ENCODE results near the gene URGCP.
"Not testable (repeated sequence)": the region's sequence is repeated elsewhere in the genome, so short reads cannot be mapped to it uniquely, and the experiment has no call there.

Gene URGCP

DNA sequence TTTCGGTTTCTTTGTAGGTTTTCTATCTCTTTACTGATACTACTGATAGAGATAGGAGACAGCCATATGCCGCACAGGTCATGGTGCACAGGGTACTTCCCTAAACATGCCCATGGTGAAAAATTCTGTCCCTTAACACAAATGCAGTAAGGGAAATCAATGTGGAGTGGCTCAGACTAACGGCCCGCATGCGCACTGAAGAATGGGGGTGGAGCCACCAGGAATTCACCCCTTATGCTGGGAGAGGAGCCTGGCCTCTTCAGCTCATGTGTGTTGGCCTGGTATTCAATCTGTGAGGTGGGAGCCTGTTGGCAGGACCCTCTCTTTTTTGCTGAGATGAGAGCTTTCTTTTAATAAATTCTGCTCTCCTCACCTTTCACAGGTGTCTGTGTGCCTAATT lies 8.4 kb upstream of the URGCP start:
- DNase-seq (ENCODE audit: low spot score), result no peak

DNA sequence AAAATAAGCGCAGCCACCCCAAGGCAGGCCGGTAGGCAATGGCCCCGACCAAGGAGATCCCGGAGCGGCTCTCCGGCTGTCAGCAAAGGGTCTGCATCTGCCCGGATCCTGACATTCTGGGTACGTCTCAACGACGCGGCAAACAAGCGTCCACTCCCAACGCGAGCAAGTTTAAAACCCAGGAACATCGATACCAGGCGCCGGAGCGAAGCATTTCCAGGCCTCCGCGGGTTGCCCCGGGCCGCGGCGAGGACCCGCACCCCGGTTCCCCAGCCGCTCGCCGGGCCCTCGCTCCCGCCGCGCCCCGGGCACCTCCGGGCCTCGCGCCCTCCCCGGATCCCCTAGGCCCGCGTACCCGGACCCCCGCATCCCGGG lies 453 bp downstream of the URGCP start:
- no peak for DNase-seq (ENCODE audit: low spot score)

DNA sequence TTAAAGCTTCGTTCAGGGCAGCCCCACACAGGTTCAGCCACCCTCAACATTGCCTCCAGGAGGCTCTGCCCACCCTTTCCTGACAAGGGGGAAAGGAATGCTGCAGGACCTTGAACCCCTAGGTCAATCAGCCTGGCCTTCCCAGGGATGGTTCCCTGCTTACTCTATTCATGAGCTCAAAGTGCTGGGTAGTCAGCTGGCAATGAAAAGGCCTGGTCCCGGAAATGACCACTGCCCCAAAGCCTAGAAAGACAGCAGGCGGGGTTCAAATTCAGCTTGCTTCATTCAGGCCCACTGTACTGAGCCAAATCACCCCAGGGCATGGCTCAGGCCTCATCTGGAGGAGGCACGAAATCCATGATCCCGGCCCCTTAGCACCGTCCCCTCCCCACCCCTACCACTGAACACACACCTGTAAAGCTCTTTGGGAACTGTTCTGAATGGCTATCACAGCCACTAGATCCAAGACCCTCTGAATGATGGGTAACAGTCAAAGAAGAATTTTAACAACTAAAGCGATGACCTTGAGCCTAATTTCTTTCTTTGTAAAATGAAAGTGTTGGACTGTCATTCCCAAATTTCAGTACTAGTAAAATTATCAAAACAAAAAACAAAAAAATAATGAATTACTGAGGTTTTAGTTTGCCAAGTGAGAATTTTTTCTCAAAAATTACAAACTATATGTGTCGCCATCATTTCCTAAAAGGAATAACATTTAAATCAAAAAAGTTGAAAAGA lies 1.0 kb downstream of the URGCP start:
- DNase-seq (ENCODE audit: low spot score), result no peak

DNA sequence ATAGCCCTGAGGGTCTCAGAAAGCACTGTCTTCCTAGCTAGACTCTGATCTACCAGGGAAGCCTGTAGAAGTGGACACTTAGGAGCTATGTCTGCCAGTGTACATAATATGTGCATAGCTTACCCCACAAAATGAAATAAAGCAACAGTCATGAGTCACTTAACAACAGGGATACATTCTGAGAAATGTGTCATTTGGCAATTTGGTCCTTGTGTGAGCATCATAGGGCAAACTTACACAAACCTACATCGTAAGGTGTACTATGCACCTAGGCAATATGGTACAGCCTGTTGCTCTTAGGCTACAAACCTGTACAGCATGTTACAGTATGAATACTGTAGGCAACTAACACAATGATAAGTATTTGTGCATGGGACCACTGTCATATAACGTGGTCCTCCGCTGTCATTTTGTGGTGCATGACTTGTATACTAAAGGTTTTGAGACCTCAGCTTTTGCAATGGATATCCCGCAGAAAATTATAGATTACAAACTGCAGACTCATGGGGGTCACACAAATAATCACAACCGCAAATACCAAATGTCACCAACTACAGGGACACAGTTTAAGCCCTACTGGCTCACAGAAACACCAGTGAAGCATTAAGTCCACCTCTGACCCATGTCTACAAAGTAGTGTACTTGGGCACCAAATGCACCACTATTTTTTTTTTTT lies 1.7 kb downstream of the URGCP start:
- DNase-seq (ENCODE audit: low spot score), result no peak

DNA sequence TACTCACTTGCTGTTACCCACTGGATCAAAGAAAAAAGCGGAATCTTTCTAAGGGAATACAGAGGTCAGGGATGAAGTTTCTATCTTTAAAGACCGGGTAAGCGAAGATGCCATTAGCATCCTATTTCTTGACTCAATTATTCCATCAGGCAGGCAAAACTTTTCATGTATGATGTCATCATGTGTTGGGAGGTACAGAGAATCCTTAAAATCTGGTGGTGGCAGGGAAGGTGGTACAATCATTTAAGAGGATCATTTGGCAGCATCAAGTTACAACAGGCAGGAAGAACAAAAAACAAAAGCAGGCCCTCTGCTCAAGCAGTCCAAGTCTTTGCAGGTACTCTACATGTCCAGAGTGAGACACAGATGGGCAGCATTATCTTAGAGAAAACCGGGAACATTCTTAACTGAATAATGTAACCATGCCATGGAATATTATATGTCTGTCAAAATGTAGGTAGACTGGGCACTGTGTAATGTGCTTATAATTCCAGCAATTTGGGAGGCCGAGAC lies 3.8 kb downstream of the URGCP start:
- no peak for DNase-seq (ENCODE audit: low spot score)

DNA sequence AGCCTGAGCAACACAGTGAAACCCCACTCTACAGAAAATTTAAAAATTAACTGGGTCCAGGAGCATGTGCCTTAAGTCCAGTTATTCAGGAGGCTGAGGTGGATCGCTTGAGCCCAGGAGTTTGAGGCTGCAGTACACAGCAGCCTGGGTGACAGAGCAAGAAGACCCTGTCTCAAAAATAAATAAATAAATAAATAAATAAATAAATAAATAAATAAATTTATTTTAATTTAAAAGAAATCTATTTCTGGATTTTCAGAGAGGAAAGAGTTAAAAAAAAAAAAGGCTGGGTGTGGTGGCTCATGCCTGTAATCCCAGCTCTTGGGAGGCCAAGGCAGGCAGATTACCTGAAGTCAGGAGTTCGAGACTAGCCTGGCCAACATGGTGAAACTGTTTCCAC lies 7.8 kb downstream of the URGCP start:
- DNase-seq (ENCODE audit: low spot score), result not testable (repeated sequence)

DNA sequence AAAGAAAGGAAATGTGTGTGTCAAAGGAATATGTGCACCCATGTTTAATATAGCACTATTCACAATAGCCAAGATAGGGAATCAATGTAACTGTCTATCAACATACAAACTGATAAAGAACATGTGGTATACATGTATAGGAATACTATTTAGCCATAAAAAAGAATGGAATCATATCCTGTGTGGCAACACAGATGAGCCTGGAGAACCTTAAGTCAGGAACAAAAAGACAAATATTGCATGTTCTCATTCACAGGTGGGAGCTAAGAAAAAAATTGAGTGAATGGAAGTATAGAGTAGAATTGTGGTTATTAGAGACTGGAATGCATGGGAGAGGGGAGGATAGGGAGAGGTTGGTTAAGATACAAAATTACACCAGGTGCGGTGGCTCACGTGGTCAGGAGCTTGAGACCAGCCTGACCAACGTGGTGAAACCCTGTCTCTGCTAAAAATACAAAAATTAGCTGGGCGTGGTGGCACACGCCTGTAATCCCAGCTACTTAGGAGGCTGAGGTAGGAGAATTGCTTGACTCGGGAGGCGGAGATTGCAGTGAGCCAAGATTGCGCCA lies 10.5 kb downstream of the URGCP start:
- no peak for DNase-seq (ENCODE audit: low spot score)

DNA sequence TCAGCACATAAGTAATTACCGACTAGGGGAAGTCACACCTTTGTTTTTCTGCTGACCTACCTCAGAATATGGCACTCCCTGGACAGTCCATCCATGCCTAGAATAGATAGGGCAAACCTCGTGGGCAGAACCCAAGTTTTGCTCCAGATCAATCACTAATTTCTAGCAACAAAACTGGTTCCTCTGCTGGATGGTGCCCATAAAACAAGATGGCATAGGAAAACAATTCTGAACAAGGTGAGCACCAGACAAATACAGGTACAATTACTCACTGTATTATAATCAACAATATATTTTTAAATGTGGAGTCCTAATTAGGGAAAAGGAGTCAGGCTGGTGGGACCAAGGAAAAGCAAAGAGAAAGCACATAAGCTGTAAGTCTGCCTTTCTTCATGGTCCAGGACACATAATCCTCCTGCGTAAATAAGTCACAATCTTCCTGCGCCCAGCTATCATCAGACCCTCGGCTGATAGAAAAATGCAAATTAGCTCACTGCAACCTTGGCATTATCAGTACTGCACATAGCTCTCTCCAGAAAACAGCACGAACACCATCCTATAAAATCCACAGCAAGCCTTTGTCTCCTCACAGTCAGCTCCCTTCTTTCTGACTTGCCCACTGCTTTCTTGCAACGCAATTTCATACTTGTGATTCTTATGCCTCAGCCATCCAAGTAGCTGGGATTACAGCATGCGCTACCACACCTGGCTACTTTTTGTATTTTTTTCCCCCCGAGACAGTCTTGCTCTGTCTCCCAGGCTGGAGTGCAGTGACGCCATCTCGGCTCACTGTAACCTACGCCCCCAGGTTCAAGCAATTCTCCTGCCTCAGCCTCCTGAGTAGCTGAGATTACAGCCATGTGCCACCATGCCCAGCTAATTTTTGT lies 15.1 kb downstream of the URGCP start:
- DNase-seq (ENCODE audit: low spot score), result no peak

DNA sequence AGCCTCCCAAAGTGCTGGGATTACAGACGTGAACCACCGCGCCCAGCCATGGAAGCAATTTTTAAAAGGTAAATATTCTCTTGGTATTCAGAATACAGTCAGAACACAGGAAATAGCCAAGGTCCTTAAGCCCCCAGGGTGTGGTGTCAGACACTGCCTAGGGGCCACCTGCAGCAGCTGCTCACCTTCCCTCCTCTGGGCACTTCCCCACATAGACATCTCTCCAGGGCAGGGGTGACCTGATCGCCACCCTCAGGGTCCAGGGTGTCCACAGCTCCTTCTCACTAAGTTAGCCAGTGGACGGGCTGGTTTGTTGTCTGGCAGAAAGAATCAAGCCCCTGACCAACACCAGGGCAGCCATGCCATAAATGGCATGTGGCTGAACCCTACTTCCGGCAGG lies 15.9 kb downstream of the URGCP start:
- DNase-seq (ENCODE audit: low spot score), result no peak

DNA sequence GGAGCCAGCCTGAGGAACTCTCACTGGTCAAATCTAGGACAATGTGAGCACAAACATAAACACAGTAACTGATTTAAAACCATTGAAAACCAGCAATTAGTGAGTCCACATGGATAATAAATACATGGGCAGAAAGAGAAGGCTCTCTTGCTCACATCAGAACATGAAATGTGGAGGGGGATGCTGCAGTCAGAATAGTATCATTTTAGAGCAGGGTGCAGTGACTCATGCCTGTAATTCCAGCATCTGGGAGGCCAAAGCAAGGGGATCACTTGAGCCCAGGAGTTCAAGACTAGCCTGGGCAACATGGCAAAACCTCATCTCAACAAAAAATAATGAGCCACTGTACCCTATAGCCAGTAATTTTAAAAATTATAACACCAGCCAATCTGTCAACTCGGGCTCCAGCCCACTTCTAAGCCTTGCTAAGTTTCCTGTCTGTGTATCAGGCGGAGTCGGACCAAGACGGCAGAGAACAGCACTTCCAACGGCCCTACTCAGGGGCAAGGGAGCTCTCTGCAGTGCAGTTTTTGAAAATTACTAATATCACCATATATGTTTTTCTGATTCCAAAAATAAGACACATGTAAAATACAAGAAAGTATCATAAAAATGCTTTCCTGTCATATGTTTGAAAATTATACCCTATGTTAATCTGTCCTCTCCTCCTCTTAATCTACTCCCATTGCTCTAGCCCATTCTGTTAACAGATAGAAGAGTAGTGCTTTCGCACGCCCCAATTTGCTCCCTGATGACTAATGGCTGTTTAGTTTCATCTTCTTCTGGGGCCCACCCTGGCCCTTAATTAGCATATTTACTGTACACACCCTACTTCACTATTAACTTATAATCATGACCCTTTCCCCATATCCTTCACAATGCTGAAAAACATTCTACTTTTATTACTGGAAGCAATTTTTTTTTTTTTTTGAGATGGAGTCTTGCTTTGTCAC lies 17.1 kb downstream of the URGCP start:
- peak; percentile 62 for DNase-seq (ENCODE audit: low spot score)

DNA sequence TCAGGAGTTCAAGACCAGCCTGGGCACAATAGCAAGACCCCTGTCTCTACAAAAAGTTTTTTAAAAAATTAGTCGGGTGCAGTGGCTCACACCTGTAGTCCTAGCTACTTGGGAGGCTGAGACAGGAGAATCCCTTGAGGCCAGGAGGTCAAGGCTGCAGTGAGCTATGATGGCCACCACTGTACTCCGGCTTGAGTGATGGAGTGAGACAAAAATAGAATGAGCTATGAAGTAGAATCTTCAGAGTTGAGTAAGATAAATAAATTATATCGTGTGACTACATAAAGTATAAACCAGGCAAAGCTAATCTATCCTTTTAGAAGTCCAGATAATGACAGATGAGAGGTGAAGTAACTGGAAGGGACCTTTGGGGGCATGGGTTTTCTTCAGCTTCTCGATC lies 21.8 kb downstream of the URGCP start:
- DNase-seq (ENCODE audit: low spot score), result no peak

DNA sequence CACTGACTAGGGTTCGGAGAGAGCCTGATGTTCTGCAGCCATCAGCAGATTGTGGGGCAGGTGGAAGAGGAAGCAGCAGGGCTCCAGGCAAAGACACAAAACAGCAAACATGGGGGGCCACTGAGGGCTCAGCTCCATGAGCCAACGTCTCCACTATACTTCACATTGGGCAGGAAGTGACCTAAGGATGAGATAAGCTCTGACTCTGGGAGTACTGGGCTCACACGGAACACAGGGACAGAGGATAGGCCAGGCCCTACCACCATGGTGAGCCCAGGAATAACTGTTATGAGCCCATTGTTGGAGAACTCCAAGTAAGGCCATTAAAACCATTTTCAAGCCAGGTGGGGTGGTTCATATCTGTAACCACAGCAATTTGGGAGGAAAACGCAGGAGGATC lies 22.2 kb downstream of the URGCP start:
- no peak for DNase-seq (ENCODE audit: low spot score)

DNA sequence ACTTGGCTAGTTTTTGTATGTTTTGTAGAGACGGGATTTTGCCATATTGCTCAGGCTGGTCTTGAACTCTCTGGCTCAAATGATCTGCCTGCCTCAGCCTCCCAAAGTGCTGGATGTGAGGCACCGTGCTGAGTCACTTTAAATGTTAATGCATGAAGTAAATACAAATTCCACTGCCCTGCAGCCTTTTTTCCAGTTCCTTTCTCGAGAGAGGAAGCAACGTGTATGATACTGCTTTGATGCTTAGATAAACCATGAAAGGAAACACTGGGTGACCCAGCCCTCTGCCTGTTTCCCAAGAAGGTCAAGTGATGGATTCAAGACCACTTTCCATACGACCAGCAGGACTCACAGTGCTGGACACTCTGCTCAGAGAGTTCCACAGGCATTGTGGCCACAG lies 25.8 kb downstream of the URGCP start:
- DNase-seq (ENCODE audit: low spot score), result no peak

DNA sequence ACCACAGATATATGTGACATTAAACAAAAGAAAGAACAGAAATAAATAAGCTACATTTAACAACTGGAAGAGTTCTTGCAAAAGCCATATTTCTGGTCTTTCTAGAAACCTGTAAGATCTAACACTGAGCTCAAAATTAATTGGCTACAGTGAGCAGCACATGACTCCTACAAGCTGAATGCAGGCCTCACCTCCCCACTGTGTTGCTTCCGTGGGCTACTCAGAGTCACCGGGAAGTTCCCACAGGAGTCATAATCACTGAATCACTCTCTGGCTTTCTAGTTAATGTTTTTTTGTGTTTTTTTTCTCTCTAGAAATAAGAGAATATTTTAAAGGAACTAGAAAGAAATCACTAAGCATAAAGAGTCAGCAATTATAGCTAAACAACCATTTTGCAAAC lies 26.9 kb downstream of the URGCP start:
- DNase-seq (ENCODE audit: low spot score), result no peak

DNA sequence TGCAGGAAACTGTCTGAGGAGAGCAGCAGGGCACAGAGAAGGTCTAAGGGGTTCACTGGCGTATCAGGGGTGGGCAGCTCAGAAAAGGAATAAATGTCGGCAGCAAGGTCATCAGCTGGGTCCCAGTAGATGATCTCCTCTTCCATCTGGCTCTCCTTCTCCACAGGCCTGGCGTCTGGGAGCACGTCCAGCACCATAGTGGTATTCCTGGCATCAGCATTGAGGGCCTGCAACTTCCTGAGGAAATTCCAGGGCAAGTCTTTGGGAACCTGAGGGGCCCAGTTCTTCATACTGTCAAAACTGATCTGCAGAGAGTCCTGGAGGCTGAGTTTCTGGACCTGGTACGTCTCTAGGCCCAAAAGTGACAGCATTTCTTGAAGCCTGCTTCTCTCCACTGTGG lies 27.5 kb downstream of the URGCP start:
- DNase-seq (ENCODE audit: low spot score), result no peak

DNA sequence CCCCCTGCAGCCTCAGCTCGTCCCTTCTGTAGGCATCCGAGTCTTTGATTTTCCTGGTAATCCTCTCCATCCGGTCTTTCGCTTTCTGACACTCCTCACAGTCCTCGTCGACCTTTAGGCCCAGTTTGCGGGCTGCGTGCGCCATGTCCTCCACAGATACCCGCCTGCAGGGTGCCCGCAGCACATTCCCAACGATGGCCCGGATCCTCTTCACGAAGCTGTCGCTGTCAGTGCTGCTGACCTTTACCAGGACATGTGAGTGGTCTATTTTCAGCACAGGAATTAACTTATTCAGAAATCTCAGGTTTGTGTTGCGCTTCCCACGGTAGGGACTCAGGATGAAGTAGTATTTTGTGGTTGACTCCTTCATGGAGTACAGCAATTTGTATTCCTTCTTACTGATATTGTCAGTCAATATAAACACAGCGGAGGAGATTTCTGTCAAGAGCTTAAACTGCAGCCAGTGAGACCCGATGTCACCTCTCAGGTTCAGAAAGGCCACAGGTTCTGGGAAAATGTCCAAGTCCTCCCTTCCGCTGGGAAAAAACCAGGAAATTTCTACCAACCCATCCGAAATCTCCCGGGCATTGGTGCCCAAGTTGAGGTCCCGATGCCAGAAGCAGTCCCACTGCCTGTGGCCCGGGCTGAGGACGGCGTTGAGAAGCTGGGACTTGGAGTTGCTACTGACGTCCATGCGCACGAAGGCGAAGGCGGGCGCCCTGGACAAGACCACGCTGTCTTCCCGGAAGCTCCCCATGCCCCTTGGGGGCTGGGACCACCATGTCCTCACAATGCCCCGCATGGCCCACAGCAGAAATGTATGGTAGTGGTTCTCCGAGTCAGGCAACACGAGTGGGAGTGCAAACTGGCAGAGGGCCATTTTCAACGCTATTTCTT lies 28.2 kb downstream of the URGCP start:
- DNase-seq (ENCODE audit: low spot score), result no peak

DNA sequence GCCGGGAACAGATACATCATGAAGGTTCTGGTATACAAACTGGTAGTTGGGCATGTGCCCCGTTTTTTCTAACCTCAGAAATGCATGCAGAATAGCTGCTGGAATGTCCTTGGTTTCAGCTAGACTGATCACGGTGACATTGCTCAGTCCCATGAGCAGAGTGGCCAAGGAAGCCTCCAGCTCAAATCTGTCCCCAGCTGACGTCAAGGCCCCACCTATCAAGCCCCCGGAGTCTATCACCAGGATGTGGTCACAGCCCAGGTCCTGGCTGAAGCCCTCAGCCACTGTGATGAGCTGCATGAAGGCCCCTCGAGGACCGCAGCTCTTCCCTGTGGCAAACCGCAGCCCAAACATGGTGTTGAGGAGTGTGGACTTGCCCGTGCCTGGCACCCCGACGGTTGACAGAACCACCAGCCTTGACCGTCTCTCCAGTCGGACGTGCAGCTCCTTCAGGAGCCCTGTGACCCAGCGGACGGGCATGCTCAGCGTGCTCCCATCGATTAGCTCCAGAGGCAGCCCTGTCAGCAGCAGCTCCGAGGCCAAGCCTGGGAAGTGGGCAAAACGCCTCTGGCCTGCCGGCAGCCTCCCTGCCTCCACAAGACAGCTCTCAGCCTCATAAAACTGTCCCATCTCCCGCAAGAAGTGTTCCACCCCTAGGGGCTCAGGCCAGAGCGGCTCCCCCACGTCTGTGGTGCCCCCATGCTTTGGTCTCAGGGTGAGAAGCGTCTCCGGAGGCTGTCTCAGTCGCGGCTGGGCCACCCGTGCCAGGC lies 29.2 kb downstream of the URGCP start:
- no peak for DNase-seq (ENCODE audit: low spot score)

DNA sequence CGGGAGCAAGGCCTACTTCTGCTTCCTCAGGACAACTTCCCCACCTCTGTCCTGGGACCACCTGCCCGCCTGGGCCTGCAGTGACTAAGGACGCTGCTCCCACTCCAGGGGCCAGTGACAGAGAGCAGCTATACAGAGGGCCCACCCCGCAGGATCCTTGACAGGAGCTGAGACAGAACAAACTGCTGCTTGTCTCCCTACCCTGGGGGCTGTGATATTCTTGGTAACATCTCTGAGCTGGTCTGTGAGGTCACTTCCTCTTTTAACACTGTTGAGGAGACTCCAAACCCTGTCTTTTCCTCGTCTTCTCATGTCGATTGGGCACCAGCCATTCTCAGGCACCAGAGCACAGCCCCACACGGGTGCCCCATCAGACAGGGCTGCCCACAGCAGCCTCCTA lies 30.2 kb downstream of the URGCP start:
- no peak for DNase-seq (ENCODE audit: low spot score)

DNA sequence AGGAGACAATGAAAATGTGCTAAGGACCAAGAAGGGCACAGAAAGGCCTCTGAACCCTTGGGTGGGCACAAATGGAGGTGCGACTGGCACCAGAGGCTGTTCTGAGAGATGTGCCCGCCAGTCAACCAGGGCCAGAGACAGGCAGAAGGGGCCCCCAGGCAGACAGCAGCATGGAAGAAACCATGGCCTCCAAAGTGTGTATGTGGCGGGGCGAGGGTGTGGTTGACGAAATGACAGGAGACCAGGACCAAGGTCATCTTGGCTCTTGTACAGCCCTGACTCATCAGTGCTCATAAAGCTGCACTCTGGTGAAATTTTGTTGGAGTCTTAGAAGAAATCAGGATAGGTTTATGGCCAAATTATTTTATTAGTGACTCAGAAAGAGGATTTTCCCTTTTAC lies 33.1 kb downstream of the URGCP start:
- no peak for DNase-seq (ENCODE audit: low spot score)
